Right lobe of liver (tissue), 4 donors: ENCODE measurements around the gene CNTNAP1.

Experiments used
- CTCF ChIP-seq, 4 donors: fragments of 200-600 bp in 3 of 4; fragments of 450-650 bp in 1 of 4; IDR thresholded peaks; one replicate each; pipeline versions ENCODE4 v1.5.1 to v1.8.0; 2016 to 2022; ENCODE audit warnings: antibody characterized with exemption in 4 of 4, mild to moderate bottlenecking in 2 of 4
- POLR2A ChIP-seq: fragments of 450-650 bp; IDR thresholded peaks from one replicate; pipeline ENCODE4 v1.6.1; 2017; ENCODE audit warnings: antibody characterized with exemption, mild to moderate bottlenecking
- donor health status: DM: no; HTN: no; CAD: no.
- donor health status: DM: no; HTN: no; CAD: no.
- donor health status: DM: no; HTN: yes; CAD: no.

GRCh38 chr17:42673266-42673884, 9.0 kb upstream of the CNTNAP1 start:
- TF ChIP-seq CTCF (IDR thresholded peaks at IDR 0.05) (no peak), POLR2A (no peak)
